GM12878 (cell line): ENCODE data around the gene KBTBD2. TPM values are rescaled to one million over a fixed set of nuclear protein-coding genes. Genes with fewer than 3 reads are reported as not detected.

Experiments
- ATAC-seq: fragments of 200-7000 bp; cut with Tn5 transposase; 3 replicates; pipeline ENCODE4 v1.9.1; 2020; ENCODE audit warnings: mild to moderate bottlenecking, moderate library complexity
- BruUV-seq: library from RNA; stranded (reverse); fragments of 400-500 nt; replicated peaks from 2 replicates; lab custom pipeline; 2021; lab: Mats Ljungman, UMichigan
- CTCF ChIA-PET: fragments of 300-600 bp; sonication (Branson Sonifier 250); formaldehyde crosslinking; extraction: SDS; loops from one replicate; lab custom pipeline; 2021; ENCODE audit warnings: inconsistent platforms; lab: Yijun Ruan, JAX
- POLR2A ChIA-PET: fragments of 350-600 bp; formaldehyde crosslinking; extraction: SDS; loops from one replicate; lab custom pipeline; 2021; ENCODE audit warnings: inconsistent platforms; lab: Charles Lee
- RAD21 ChIA-PET: fragments of 300-600 bp; sonication (Branson Sonifier 250); formaldehyde crosslinking; loops from one replicate; lab custom pipeline; 2023; ENCODE audit warnings: antibody characterized with exemption; ENCODE audit not compliant: unreplicated experiment; lab: Charles Lee
- SMC1A ChIA-PET: fragments of 300-600 bp; sonication (Branson Sonifier 250); formaldehyde crosslinking; loops from one replicate; lab custom pipeline; 2023; ENCODE audit not compliant: unreplicated experiment, uncharacterized antibody; lab: Charles Lee
- DNase-seq: peaks from one replicate; pipeline ENCODE4 v3.0.0-alpha.2; 2011; ENCODE audit warnings: low read depth, low spot score
- FAIRE-seq: peaks from 3 replicates; lab custom pipeline; 2011; peaks lifted over from hg19 to GRCh38; lab: Jason Lieb, UNC
- H2AFZ ChIP-seq: 2 replicates; pipeline ENCODE4 v1.6.0; 2011; ENCODE audit warnings: low read depth, low read length, control low read depth; ENCODE audit not compliant: control insufficient read depth
- H3K27ac ChIP-seq: 2 replicates; pipeline ENCODE4 v1.5.1; 2011; ENCODE audit warnings: control low read depth; ENCODE audit not compliant: control insufficient read depth, insufficient read depth
- H3K27me3 ChIP-seq, 2 experiments: replicated peaks in 1 of 2; 2 replicates each; pipeline versions ENCODE4 v1.6.0 to v1.6.1; 2011; ENCODE audit warnings: low read length in 1 of 2; ENCODE audit not compliant: control insufficient read depth in 2 of 2, insufficient read depth in 2 of 2
- H3K36me3 ChIP-seq, 2 experiments: 2 replicates each; pipeline ENCODE4 v1.5.1; 2011; ENCODE audit warnings: low read length in 1 of 2; ENCODE audit not compliant: control insufficient read depth in 2 of 2, insufficient read depth in 2 of 2
- H3K4me1 ChIP-seq: 2 replicates; pipeline ENCODE4 v1.6.1; 2011; ENCODE audit warnings: mild to moderate bottlenecking, low read length, moderate library complexity, mixed read lengths; ENCODE audit not compliant: control insufficient read depth, insufficient read depth
- H3K4me2 ChIP-seq: 2 replicates; pipeline ENCODE4 v1.6.0; 2011; ENCODE audit warnings: control low read depth; ENCODE audit not compliant: control insufficient read depth, insufficient read depth
- H3K4me3 ChIP-seq: fragments of 200-600 bp; sonication (generic); 2 replicates; pipeline ENCODE4 v1.5.1; 2016
- H3K79me2 ChIP-seq: 2 replicates; pipeline ENCODE4 v1.6.0; 2011; ENCODE audit warnings: low read length; ENCODE audit not compliant: control insufficient read depth, insufficient read depth
- H3K9ac ChIP-seq: 2 replicates; pipeline ENCODE4 v1.8.0; 2011; ENCODE audit warnings: low read length, control low read depth, mixed read lengths; ENCODE audit not compliant: control insufficient read depth, insufficient read depth
- H3K9me3 ChIP-seq: replicated peaks from 3 replicates; pipeline ENCODE4 v1.5.1; 2011; ENCODE audit warnings: mild to moderate bottlenecking, low read length; ENCODE audit not compliant: control insufficient read depth, insufficient read depth
- H4K20me1 ChIP-seq: 2 replicates; pipeline ENCODE4 v1.6.0; 2011; ENCODE audit not compliant: control insufficient read depth, insufficient read depth
- CBX3 ChIP-seq: fragments of 200-600 bp; sonication (generic); IDR thresholded peaks from 2 replicates; pipeline ENCODE4 v1.6.1; 2016; ENCODE audit warnings: low read depth, borderline replicate concordance
- ETV6 ChIP-seq, 2 experiments: fragments of 450-650 bp in 1 of 2; IDR thresholded peaks in 1 of 2; conservative IDR thresholded peaks in 1 of 2; 2 replicates each; pipeline ENCODE4 v1.6.1; 2014; ENCODE audit warnings: antibody characterized with exemption in 1 of 2, borderline replicate concordance in 1 of 2, low read depth in 1 of 2, mild to moderate bottlenecking in 1 of 2, moderate library complexity in 1 of 2
- MEF2A ChIP-seq: IDR thresholded peaks from 2 replicates; pipeline ENCODE4 v1.6.1; 2011; ENCODE audit warnings: low read depth, mild to moderate bottlenecking, low read length, moderate library complexity; ENCODE audit not compliant: insufficient read depth
- MYC ChIP-seq: IDR thresholded peaks from 2 replicates; pipeline ENCODE4 v1.6.1; 2011; ENCODE audit warnings: mild to moderate bottlenecking, low read length, moderate library complexity, inconsistent platforms; ENCODE audit not compliant: insufficient read depth, insufficient replicate concordance, insufficient read length, severe bottlenecking
- NFIC ChIP-seq: IDR thresholded peaks from 2 replicates; pipeline ENCODE4 v1.6.1; 2012; ENCODE audit warnings: low read depth, mild to moderate bottlenecking, inconsistent platforms, low read length, moderate library complexity
- RAD21 ChIP-seq: IDR thresholded peaks from 2 replicates; pipeline ENCODE4 v1.6.1; 2011; ENCODE audit warnings: mild to moderate bottlenecking, low read depth, low read length, moderate library complexity; ENCODE audit not compliant: insufficient read depth
- SIN3A ChIP-seq: IDR thresholded peaks from 2 replicates; pipeline ENCODE4 v1.6.1; 2012; ENCODE audit warnings: low read depth, low read length, improper control_type of control experiment
- SMC3 ChIP-seq: IDR thresholded peaks from 2 replicates; pipeline ENCODE4 v1.6.1; 2011; ENCODE audit warnings: low read length, improper control_type of control experiment, borderline replicate concordance
- ZNF24 ChIP-seq: fragments of 450-650 bp; IDR thresholded peaks from 2 replicates; pipeline ENCODE4 v1.6.1; 2017; ENCODE audit warnings: antibody characterized with exemption, mild to moderate bottlenecking
- ZNF274 ChIP-seq: IDR thresholded peaks from one replicate; pipeline ENCODE4 v1.8.0; 2011; ENCODE audit not compliant: insufficient read length, insufficient read depth
- WGBS: methylation state at CpG from one replicate; pipeline ENCODE4 v1.1.6; 2016; ENCODE audit warnings: low lambda C conversion rate; ENCODE audit not compliant: insufficient replicate concordance, insufficient coverage; ENCODE audit errors: missing lambda C conversion rate; 5-methylcytosine and 5-hydroxymethylcytosine counted together
- in situ Hi-C: fragments of 300-500 bp; cut with MboI; formaldehyde crosslinking; loops from 9 replicates; pipeline ENCODE4 v1.14.3; 2018; ENCODE audit warnings: mixed read lengths
- intact Hi-C: fragments of 100-400 bp; cut with micrococcal nuclease; formaldehyde crosslinking; loops from one replicate; pipeline ENCODE4 v1.14.2; 2022; ENCODE audit not compliant: unreplicated experiment
- polyA plus RNA-seq, 11 experiments: library from polyadenylated mRNA; depleted of rRNA in 4 of 11; unstranded in 6 of 11; stranded (reverse) in 5 of 11; fragments of >200 nt; fragmentation: Nextera tagmentation in 4 of 11; fragmentation: Illumina TruSeq in 1 of 11; extraction: Ambion mirVana in 4 of 11; extraction: Trizol in 1 of 11; gene quantifications; 1 replicate in 1 of 11; 2 replicates in 10 of 11; pipeline versions ENCODE4 v1.2.1 to v1.2.3, GENCODE V29; 2011 to 2016; ENCODE audit warnings: inconsistent platforms in 2 of 11, missing spikeins in 2 of 11, low read depth in 1 of 11
- total RNA-seq, 4 experiments: library from RNA; depleted of rRNA in 3 of 4; stranded (reverse); fragments of >200 nt in 3 of 4; fragmentation: Illumina TruSeq in 1 of 4; extraction: Trizol in 1 of 4; gene quantifications; 2 replicates each; pipeline versions ENCODE4 v1.2.1 to v1.2.3, GENCODE V29; 2013 to 2021
- TF ChIP-seq, protein P1 (sequence below): fragments of 450-650 bp; IDR thresholded peaks from 2 replicates; pipeline ENCODE4 v1.6.1; 2018; ENCODE audit warnings: mild to moderate bottlenecking, low read depth, moderate library complexity; ENCODE audit not compliant: partially characterized antibody

KBTBD2 gene
- total and polyA plus RNA-seq, 10 of the 15 experiments (the other 5 are each of a cell fraction or from before 2014, with no cell fraction given) = 8.1 to 22.3 (median 16.2) TPM

DNA sequence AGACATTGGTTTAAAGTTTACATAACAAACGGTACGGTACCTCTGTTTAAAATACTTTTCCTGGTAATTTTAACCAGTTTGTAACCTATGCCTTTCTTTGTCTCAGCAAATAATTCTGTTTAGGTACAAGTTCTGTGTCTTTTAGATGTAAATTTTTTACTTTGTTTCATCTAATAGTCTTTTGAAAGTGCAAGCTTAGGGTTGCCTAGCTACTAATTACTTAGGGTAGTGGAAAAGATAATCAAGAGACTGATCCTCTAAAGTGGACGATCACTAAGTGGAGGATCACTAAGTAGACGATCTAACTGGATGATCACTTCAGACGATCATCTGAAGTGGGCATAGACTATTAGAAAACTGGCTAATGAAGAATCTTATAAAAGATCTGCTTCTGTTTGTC, 49.6 kb upstream of the KBTBD2 start:
- no peak for DNase-seq
- 77% methylated on average over 5 of the region's 5 CpGs for WGBS
- no peak for ATAC-seq
- ChIA-PET RAD21 (interaction anchor here (0.6 to 3.7 kb wide), 2 partner anchors 20 to 95 kb away, joined by 3 to 34 read pairs; no protein-coding TSS in a partner anchor), POLR2A (no interaction called here), SMC1A (interaction anchor here (1.1 to 2.6 kb wide), 2 partner anchors 51 to 95 kb away, joined by 3 to 16 read pairs; no protein-coding TSS in a partner anchor), CTCF (interaction anchor here (1.1 to 2.1 kb wide), 3 partner anchors 10 to 167 kb away, joined by 4 to 18 read pairs (median 4); no protein-coding TSS in a partner anchor)
- Histone ChIP-seq H3K4me1 (no peaks in the 10 kb centered on the region; the same call in none of the 2 replicates), H3K4me2 (peak overlapping the region; percentile 45), H3K4me3 (peak overlapping the region; percentile 86; the same call in 1 of the 2 replicates), H3K79me2 (no peaks in the 10 kb centered on the region; the same call in 1 of the 2 replicates), H2AFZ (peak overlapping the region; percentile 89), H3K36me3 (no peaks in the 10 kb centered on the region), H3K27me3 (no peaks in the 10 kb centered on the region; a peak in 1 of 4 replicates), H3K27ac (no peak overlapping the region), H3K9ac (no peak overlapping the region), H3K9me3 (peaks cover 2% of the 10 kb centered on the region; the same call in 2 of the 3 replicates), H4K20me1 (no peaks in the 10 kb centered on the region)
- in situ Hi-C loops (no loop called here), intact Hi-C loops (no loop called here)
- BruUV-seq = no TSS peak
- TF ChIP-seq ETV6 (conservative IDR thresholded peaks at IDR 0.05 in 1 of 2, IDR thresholded peaks at IDR 0.05 in 1 of 2; ENCODE audit: borderline replicate concordance in 1 of 2, low read depth in 1 of 2) = no peak
- FAIRE-seq = no peak

DNA sequence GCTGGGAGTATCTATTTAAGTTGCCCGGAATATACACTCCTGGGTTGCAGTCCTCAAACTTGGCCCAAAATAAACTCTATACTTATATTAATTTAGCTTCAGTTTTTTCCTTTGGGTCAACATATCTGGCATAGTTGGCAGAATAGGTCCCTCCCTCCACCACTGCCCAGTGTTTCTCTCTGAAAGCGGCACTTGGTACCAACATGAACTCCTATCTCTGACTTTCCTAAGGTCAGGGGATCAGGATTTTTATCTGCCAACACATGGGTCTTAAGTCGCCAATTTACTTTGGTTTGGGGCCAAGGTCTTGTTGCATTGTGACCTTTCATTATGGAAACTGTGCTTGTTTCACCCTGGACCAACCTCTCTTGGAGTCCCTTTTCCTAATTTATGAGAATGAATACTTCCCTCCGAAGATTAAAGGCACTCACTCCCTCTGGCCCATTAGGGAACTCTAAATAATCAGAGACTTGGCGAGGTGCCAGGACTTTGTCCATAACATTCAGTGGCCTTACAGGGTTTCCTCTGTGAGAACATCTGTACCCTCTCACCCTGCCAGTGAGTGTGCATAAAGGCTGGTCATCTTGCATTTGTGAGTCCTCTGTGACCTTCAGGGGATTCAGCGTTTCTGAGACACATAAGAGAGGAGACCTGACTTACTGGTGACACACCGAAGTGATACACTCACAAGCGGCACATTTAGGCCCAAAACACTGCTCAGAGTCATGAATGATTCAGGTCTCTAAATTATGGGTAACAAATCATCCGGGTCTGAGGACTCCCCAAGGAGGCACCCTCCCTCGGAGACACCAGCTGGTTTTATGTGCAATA, 46.0 kb upstream of the KBTBD2 start:
- in situ Hi-C loops = no loop called here

More for the DNA sequence above, 46.0 kb upstream of the KBTBD2 start:
- Histone ChIP-seq H2AFZ (no peak overlapping the region), H3K4me2 (no peak overlapping the region), H3K27ac (no peak overlapping the region), H4K20me1 (no peaks in the 10 kb centered on the region), H3K9ac (no peak overlapping the region), H3K4me1 (no peaks in the 10 kb centered on the region; the same call in 1 of the 2 replicates), H3K9me3 (no peaks in the 10 kb centered on the region), H3K4me3 (no peak overlapping the region)
- no TSS peak for BruUV-seq
- ChIA-PET CTCF (interaction anchor here (1.8 kb wide), 1 partner anchor 91 kb away, joined by 6 read pairs; no protein-coding TSS in a partner anchor), RAD21 (no interaction called here)
- TF ChIP-seq SMC3 (no peak), MYC (no peak), SIN3A (no peak), MEF2A (no peak), RAD21 (no peak), ZNF24 (no peak), NFIC (no peak), ZNF274 (no peak), CBX3 (no peak)
- TF ChIP-seq, protein P1, sequence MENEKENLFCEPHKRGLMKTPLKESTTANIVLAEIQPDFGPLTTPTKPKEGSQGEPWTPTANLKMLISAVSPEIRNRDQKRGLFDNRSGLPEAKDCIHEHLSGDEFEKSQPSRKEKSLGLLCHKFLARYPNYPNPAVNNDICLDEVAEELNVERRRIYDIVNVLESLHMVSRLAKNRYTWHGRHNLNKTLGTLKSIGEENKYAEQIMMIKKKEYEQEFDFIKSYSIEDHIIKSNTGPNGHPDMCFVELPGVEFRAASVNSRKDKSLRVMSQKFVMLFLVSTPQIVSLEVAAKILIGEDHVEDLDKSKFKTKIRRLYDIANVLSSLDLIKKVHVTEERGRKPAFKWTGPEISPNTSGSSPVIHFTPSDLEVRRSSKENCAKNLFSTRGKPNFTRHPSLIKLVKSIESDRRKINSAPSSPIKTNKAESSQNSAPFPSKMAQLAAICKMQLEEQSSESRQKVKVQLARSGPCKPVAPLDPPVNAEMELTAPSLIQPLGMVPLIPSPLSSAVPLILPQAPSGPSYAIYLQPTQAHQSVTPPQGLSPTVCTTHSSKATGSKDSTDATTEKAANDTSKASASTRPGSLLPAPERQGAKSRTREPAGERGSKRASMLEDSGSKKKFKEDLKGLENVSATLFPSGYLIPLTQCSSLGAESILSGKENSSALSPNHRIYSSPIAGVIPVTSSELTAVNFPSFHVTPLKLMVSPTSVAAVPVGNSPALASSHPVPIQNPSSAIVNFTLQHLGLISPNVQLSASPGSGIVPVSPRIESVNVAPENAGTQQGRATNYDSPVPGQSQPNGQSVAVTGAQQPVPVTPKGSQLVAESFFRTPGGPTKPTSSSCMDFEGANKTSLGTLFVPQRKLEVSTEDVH = no peak
- TF ChIP-seq, all 136 proteins: peak for 0
- no peaks in the 10 kb centered on the region; a peak in 1 of 4 replicates for H3K27me3 ChIP-seq
- intact Hi-C loops = no loop called here
- ATAC-seq = no peak
- H3K79me2 ChIP-seq = no peaks in the 10 kb centered on the region; the same call in 1 of the 2 replicates
- 91% methylated on average over 10 of the region's 10 CpGs for WGBS
- ChIA-PET POLR2A (no interaction called here), SMC1A (interaction anchor here (1.0 to 1.5 kb wide), 3 partner anchors 91 to 248 kb away, joined by 3 to 4 read pairs (median 3); no protein-coding TSS in a partner anchor)
- no peak for DNase-seq
- no peaks in the 10 kb centered on the region for H3K36me3 ChIP-seq
- FAIRE-seq = no peak
